GM18909 (cell line): ENCODE results near the gene MEP1A.
A peak's percentile ranks its signal among the peaks of the same experiment; 100 is the strongest.
"Not testable (repeated sequence)": the region's sequence is repeated elsewhere in the genome, so short reads cannot be mapped to it uniquely, and the experiment has no call there.

Source experiments
- ATAC-seq: cut with Tn5 transposase; IDR thresholded peaks from one replicate; pipeline ENCODE4 v1.9.1; 2021; ENCODE audit warnings: mild to moderate bottlenecking; ENCODE audit not compliant: unreplicated experiment, poor library complexity

Gene MEP1A

GRCh38 chr6:46819561-46819960 lies 26.4 kb downstream of the MEP1A start:
- no peak for ATAC-seq

GRCh38 chr6:46821458-46821881 lies 28.3 kb downstream of the MEP1A start:
- no peak for ATAC-seq

GRCh38 chr6:46828939-46829338 lies 35.8 kb downstream of the MEP1A start:
- ATAC-seq: no peak

- no peak for ATAC-seq
Observed at GRCh38 chr6:46832816-46833215, 39.6 kb downstream of the MEP1A start.

- ATAC-seq: not testable (repeated sequence)
Observed at GRCh38 chr6:46834257-46834916, 41.2 kb downstream of the MEP1A start.

- ATAC-seq: not testable (repeated sequence)
Observed at GRCh38 chr6:46834991-46835390, 41.8 kb downstream of the MEP1A start.

- no peak for ATAC-seq
Observed at GRCh38 chr6:46838033-46838432, 44.8 kb downstream of the MEP1A start.

GRCh38 chr6:46842252-46842846 lies 49.2 kb downstream of the MEP1A start:
- not testable (repeated sequence) for ATAC-seq

GRCh38 chr6:46845126-46845525 lies 51.9 kb downstream of the MEP1A start:
- no peak for ATAC-seq

GRCh38 chr6:46848684-46849360 lies 55.6 kb downstream of the MEP1A start:
- ATAC-seq: peak; percentile 92

GRCh38 chr6:46849361-46849690 lies 56.1 kb downstream of the MEP1A start:
- ATAC-seq: peak; percentile 3

GRCh38 chr6:46850792-46851191 lies 57.6 kb downstream of the MEP1A start:
- ATAC-seq: no peak

GRCh38 chr6:46851576-46851975 lies 58.4 kb downstream of the MEP1A start:
- ATAC-seq: not testable (repeated sequence)

GRCh38 chr6:46855966-46856365 lies 62.8 kb downstream of the MEP1A start:
- not testable (repeated sequence) for ATAC-seq

- ATAC-seq: no peak
Observed at GRCh38 chr6:46862381-46862780, 69.2 kb downstream of the MEP1A start.

- no peak for ATAC-seq
Observed at GRCh38 chr6:46863791-46864190, 70.6 kb downstream of the MEP1A start.

GRCh38 chr6:46865221-46865620 lies 72.0 kb downstream of the MEP1A start:
- ATAC-seq: no peak

- ATAC-seq: no peak
Observed at GRCh38 chr6:46867411-46867810, 74.2 kb downstream of the MEP1A start.

GRCh38 chr6:46876126-46876525 lies 82.9 kb downstream of the MEP1A start:
- no peak for ATAC-seq

GRCh38 chr6:46879003-46879402 lies 85.8 kb downstream of the MEP1A start:
- no peak for ATAC-seq

GRCh38 chr6:46882645-46883044 lies 89.5 kb downstream of the MEP1A start:
- ATAC-seq: no peak

GRCh38 chr6:46888031-46888430 lies 94.8 kb downstream of the MEP1A start:
- ATAC-seq: no peak
